GM12874 (cell line): ENCODE data around the gene ZNF444.

Experiments used
- TF ChIP-seq, protein P1 (sequence below): IDR thresholded peaks from 2 replicates; pipeline ENCODE4 v1.5.1; 2011; ENCODE audit warnings: low read depth, mild to moderate bottlenecking, control low read depth, low read length, moderate library complexity; ENCODE audit not compliant: insufficient read depth

ZNF444 gene

DNA sequence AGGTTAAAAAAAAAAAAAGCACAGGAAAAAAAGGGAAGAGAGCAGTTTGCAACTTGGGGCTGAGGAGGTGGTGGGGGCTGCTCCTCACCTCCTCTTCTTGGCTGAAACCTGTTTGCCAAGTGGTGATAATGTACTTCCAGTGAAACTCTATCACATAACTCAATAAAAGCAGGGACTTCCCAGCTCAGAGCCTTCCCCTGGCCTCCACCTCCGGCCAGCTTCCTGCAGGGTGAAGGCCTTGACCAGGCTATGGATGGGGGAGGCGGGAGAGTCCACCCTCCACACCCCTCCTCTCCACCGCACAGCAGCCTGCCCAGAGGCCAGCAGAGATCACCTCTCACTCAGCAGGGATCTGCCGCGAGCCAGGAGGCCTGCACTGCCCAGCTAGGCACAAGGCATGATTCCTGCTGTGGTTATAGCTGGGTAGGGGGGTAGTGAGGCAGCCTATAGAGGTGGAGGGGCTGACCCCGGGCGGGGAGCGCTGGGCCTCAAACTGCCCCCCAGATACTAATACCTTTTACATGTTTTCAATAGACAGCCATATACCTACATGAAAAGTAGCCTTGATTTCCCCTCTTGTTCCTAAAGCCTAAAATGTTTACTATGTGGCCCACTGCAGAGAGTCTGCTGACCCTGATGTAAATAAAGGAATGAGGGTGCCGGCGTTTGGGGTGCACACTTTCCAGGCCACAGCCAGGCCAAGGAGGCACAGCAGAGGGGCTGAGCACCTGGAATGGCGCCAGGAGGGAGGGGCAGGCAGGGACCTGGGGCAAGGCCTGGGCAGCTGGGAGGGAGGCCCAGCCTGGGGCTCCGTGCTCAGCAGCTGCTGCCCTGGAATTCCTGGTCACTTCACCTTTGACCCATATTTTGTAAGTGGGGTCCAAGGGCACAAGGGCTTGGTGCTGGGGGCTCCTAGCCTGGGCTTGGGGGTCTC is 30.3 kb upstream of the ZNF444 start:
- TF ChIP-seq, protein P1, sequence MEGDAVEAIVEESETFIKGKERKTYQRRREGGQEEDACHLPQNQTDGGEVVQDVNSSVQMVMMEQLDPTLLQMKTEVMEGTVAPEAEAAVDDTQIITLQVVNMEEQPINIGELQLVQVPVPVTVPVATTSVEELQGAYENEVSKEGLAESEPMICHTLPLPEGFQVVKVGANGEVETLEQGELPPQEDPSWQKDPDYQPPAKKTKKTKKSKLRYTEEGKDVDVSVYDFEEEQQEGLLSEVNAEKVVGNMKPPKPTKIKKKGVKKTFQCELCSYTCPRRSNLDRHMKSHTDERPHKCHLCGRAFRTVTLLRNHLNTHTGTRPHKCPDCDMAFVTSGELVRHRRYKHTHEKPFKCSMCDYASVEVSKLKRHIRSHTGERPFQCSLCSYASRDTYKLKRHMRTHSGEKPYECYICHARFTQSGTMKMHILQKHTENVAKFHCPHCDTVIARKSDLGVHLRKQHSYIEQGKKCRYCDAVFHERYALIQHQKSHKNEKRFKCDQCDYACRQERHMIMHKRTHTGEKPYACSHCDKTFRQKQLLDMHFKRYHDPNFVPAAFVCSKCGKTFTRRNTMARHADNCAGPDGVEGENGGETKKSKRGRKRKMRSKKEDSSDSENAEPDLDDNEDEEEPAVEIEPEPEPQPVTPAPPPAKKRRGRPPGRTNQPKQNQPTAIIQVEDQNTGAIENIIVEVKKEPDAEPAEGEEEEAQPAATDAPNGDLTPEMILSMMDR, result no peak

DNA sequence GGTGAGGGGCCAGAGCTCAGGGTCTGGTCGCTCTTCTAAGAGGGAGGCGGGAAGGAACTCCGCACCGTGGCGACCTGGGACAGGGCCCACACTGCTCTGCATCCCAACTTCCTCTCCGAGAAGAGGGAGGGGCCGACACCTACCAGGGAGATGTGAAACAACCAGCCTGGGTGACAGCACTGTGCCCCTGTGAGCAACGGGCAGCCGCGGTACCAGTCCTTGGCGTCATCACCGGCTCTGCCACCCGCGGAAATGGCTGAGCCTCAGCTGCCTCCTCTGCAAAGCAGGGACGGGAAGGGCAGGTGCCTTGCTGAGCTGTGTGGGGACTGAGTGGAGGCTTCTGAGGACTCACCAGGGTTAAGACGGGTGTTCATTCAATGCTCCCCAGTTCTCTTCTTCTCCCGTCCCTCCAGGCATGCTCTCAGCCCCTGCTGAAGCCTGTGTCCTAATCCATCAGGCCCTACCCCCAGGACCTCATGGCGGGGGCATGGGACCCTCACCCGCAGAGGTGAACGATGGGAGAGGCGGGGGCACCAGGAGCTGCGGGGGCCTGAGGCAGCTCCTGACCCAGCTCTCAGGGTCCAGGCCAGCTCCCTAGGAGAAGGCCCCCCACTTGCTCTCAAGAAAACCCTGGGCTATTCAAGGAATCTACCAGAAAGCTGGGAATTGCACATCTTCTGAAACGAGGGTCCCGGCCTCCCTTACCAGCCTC is 29.3 kb upstream of the ZNF444 start:
- TF ChIP-seq, protein P1, result no peak

DNA sequence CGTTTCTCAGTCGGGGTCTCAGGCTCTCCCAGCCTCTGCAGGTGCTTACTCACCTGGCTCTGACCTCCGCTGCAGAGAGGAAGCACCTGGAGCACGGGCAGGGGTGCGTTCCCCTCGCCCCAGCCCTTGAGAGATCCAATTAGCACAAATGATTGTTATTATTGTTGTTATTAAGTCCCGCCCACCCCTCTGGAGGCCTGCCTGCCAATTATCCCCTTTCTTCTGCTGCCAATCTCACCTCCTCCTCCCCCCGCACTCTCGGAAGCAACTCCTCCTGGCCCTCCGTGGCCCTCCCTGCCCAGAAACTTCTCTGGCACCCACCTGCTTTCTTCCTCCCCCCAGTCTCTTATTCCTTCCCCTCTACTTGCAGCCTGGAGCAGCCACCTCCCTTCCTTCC is 28.8 kb upstream of the ZNF444 start:
- TF ChIP-seq, protein P1, result no peak

DNA sequence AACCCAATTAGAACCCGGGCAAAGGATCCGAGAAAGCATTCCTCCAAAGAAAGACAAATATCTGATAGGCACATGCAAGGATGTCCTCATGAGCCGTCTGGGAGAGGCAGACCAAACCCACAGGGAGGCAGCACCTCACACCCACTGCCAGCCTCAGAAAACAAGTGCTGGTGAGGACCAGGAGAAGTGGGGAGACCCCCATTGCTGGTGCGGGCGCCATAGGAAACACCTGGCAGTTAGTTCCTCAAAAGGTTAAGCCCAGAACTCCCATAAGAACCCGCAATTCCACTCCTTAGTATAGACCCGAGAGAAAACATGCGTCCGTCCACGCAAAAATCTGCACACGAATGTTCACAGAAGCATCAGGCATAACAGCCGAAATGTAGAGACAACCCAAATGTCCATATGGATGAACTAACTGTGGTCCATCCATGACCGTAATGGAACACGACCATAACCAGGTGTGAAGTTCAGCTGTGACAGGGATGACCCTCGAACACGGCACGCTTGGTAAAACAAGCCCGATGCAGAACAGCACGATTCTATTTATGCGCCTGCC is 27.9 kb upstream of the ZNF444 start:
- TF ChIP-seq, protein P1, result no peak

DNA sequence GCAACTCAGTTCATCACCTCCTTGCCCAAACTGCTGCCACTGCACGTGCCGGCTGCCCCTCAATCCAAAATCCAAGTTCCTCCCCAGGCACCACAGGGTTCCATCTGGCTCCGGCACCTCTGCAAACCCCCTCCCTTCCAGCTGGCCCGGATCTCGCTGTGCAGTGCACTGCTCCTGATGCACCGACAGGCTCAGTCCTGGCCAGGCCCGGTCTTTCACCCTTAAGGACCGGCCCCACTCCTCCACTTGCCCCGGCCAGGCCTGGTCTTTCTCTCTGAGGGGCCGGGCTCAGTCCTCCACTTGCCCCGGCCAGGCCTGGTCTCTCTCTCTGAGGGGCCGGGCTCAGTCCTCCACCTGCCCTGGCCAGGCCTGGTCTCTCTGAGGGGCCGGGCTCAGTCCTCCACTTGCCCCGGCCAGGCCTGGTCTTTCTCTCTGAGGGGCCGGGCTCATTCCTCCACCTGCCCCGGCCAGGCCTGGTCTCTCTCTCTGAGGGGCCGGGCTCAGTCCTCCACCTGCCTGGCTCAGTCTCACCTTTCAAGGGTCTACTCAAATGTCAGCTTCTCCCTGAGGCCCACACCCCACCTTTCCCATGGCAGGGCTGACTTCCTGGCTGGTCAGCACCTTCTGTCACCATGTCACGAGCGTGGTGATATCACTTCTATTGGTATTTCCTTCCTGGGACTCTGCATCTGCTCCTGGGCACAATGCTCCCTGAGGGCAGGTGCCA is 26.9 kb upstream of the ZNF444 start:
- TF ChIP-seq, protein P1, result no peak

DNA sequence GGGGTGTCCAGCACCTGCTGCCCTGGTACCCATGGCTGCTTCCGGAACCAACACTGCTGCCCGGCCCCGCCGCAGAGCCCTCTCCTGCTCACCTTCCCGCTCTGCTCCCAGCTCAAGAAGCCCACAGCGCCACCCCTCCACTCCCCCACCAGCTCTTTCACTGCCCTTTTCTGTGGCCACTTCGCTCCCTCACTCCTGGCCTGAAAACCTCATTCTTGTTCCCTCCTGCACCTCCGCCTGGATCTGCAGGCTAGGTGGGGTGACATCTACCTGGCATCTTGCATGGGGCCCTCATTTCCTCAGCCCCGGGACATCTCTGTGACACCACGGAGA is 26.3 kb upstream of the ZNF444 start:
- TF ChIP-seq, protein P1, result no peak

DNA sequence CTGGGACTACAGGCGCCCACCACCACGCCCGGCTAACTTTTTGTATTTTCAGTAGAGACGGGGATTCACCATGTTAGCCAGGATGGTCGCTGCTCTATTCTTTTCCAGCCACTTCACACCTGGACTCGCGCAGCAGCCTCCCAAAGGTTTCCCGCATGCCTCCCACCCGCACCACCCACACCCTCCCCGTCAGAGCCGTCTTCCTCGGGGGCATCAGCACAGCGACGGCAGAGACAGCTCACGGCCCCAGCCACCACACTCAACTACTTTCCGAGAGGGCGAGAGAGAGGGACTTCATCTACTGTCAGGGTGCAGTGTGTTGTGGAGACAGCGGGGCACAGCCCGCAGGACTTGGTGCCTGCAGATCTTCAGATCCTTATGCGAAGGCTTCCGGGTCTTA is 25.6 kb upstream of the ZNF444 start:
- TF ChIP-seq, protein P1, result no peak
